Gastrocnemius medialis (tissue), 4 donors: ENCODE data around the gene CXXC5.
"Not testable (repeated sequence)": the region's sequence is repeated elsewhere in the genome, so short reads cannot be mapped to it uniquely, and the experiment has no call there.

Source experiments
- POLR2A ChIP-seq, 2 donors: fragments of 450-650 bp; IDR thresholded peaks; one replicate each; pipeline ENCODE4 v1.6.1; 2017; ENCODE audit warnings: antibody characterized with exemption in 2 of 2, mild to moderate bottlenecking in 2 of 2, moderate library complexity in 2 of 2
- TF ChIP-seq, protein P1 (sequence below), 5 experiments: fragments of 450-650 bp in 3 of 5; fragments of 200-600 bp in 2 of 5; sonication (generic) in 2 of 5; IDR thresholded peaks in 4 of 5; conservative IDR thresholded peaks in 1 of 5; 1 replicate in 4 of 5; 2 replicates in 1 of 5; pipeline ENCODE4 v1.5.1; 2016 to 2019; ENCODE audit warnings: antibody characterized with exemption in 5 of 5, mild to moderate bottlenecking in 3 of 5, moderate library complexity in 3 of 5

DNA sequence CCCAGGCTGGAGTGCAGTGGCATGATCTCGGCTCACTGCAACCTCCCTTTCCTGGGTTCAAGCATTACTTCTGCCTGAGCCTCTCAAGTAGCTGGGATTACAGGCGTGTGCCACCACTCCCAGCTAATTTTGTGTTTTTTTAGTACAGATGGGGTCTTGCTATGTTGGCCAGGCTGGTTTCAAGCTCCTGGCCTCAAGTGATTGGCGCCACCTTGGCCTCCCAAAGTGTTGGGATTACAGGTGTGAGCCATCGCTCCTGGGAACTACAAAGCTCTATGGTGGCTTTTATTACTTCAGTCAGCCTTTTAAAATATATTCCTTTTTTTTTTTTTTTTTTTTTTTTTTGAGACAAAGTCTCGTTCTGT lies 49.6 kb upstream of the CXXC5 start:
- not testable (repeated sequence) for TF ChIP-seq POLR2A (IDR thresholded peaks at IDR 0.05)
- TF ChIP-seq, protein P1, sequence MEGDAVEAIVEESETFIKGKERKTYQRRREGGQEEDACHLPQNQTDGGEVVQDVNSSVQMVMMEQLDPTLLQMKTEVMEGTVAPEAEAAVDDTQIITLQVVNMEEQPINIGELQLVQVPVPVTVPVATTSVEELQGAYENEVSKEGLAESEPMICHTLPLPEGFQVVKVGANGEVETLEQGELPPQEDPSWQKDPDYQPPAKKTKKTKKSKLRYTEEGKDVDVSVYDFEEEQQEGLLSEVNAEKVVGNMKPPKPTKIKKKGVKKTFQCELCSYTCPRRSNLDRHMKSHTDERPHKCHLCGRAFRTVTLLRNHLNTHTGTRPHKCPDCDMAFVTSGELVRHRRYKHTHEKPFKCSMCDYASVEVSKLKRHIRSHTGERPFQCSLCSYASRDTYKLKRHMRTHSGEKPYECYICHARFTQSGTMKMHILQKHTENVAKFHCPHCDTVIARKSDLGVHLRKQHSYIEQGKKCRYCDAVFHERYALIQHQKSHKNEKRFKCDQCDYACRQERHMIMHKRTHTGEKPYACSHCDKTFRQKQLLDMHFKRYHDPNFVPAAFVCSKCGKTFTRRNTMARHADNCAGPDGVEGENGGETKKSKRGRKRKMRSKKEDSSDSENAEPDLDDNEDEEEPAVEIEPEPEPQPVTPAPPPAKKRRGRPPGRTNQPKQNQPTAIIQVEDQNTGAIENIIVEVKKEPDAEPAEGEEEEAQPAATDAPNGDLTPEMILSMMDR (IDR thresholded peaks at IDR 0.05 in 4 of 5, conservative IDR thresholded peaks at IDR 0.05 in 1 of 5), result not testable (repeated sequence)
